ENCODE data around the gene FLYWCH2.

Gene FLYWCH2

GRCh38 chr16:2884041-2884451, 1.0 kb downstream of the FLYWCH2 start:
- DNase-seq, result no peak

- no peak for DNase-seq
These were observed 11.2 kb downstream of the FLYWCH2 start for GRCh38 chr16:2894231-2894630.

- no peak for DNase-seq
These were observed 12.8 kb downstream of the FLYWCH2 start for GRCh38 chr16:2895813-2896212.

- no peak for DNase-seq
These were observed 13.5 kb downstream of the FLYWCH2 start for GRCh38 chr16:2896480-2897010.

- no peak for DNase-seq
These were observed 14.1 kb downstream of the FLYWCH2 start for GRCh38 chr16:2897110-2897509.

GRCh38 chr16:2898831-2899563, 16.0 kb downstream of the FLYWCH2 start:
- DNase-seq, result no peak

GRCh38 chr16:2899564-2900072, 16.6 kb downstream of the FLYWCH2 start:
- no peak for DNase-seq

- DNase-seq, result no peak
These were observed 17.6 kb downstream of the FLYWCH2 start for GRCh38 chr16:2900526-2901075.

GRCh38 chr16:2902337-2903130, 19.5 kb downstream of the FLYWCH2 start:
- no peak for DNase-seq

- DNase-seq, result peak; percentile 92
These were observed 21.3 kb downstream of the FLYWCH2 start for GRCh38 chr16:2904100-2904921.

GRCh38 chr16:2904922-2905240, 21.9 kb downstream of the FLYWCH2 start:
- DNase-seq, result peak; percentile 71

GRCh38 chr16:2905241-2905987, 22.4 kb downstream of the FLYWCH2 start:
- peak; percentile 96 for DNase-seq

GRCh38 chr16:2905988-2906387, 23.0 kb downstream of the FLYWCH2 start:
- DNase-seq, result no peak

- peak; percentile 82 for DNase-seq
These were observed 24.2 kb downstream of the FLYWCH2 start for GRCh38 chr16:2907084-2907753.

GRCh38 chr16:2910441-2910969, 27.5 kb downstream of the FLYWCH2 start:
- DNase-seq, result no peak

- peak; percentile 100 for DNase-seq
These were observed 28.8 kb downstream of the FLYWCH2 start, which contains the start of gene FLYWCH1 for GRCh38 chr16:2911638-2912329. FLYWCH1 (plus strand) TSS chr16:2911931; CDS start chr16:2929686, 17,755 bp downstream.

- DNase-seq, result peak; percentile 77
These were observed 29.6 kb downstream of the FLYWCH2 start for GRCh38 chr16:2912330-2913199.

GRCh38 chr16:2913603-2914002, 30.6 kb downstream of the FLYWCH2 start:
- DNase-seq, result no peak

- no peak for DNase-seq
These were observed 31.2 kb downstream of the FLYWCH2 start for GRCh38 chr16:2914233-2914632.
